ENCODE measurements around the gene MRLN. TPM values are rescaled to one million over a fixed set of nuclear protein-coding genes. Genes with fewer than 3 reads are reported as not detected.

The MRLN gene
- polyA plus RNA-seq, 1 of the 3 experiments (the other 2 are of a cell fraction) = not detected

DNA sequence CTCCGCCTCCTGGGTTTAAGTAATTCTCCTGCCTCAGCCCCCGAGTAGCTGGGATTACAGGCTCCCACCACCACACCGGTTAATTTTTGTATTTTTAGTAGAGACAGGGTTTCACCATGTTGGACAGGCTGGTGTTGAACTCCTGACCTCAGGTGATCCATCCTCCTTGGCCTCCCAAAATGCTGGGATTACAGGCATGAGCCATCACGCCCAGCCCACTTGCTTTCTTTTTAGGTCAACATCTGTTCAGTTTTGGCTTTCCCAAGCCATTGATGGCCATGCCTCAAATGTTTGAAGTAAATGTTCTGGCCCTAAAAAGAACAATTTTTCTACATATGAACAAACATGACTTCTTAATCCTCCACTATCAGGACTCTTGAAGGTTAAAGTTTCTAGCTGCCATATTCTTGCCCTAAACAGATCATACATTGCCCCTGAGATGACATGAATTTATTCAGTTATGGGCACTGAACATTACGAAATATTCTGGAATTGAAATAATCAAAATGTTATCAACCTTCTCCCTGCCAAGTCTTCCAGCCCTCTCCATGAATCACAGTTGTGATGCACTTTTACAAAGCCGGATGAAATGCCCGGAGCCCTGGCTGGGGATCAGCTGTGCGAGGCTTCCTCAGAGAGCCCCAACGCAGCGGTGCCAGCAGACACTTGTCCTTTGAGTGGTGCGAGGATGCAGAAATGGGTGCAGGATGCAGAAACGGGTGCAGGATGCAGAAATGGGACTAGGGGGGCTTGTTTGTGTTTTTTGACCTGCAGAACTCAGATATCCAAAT is 2.9 kb downstream of the MRLN start:
- TF ChIP-seq NRF1 (IDR thresholded peaks at IDR 0.05; ENCODE audit: low read depth, low read length) (no peak), POLR2AphosphoS5 (IDR thresholded peaks at IDR 0.05; ENCODE audit: low read depth, low read length) (no peak), TEAD4 (IDR thresholded peaks at IDR 0.05; ENCODE audit: borderline replicate concordance, insufficient read depth) (no peak), EP300 (IDR thresholded peaks at IDR 0.05; ENCODE audit: borderline replicate concordance in 1 of 2, low read depth in 1 of 2, low read length in 1 of 2) (no peak), FOSL2 (IDR thresholded peaks at IDR 0.05; ENCODE audit: borderline replicate concordance, low read depth) (no peak), CTCF (IDR thresholded peaks at IDR 0.05) (no peak), USF1 (IDR thresholded peaks at IDR 0.05; ENCODE audit: borderline replicate concordance, low read depth) (no peak), YY1 (IDR thresholded peaks at IDR 0.05; ENCODE audit: low read depth) (no peak), MXI1 (IDR thresholded peaks at IDR 0.05; ENCODE audit: low read depth, low read length) (no peak), EZH2phosphoT487 (IDR thresholded peaks at IDR 0.05; ENCODE audit: borderline replicate concordance, low read depth) (no peak), MEF2A (IDR thresholded peaks at IDR 0.05; ENCODE audit: borderline replicate concordance, low read depth) (no peak), IRF3 (IDR thresholded peaks at IDR 0.05; ENCODE audit: low read depth, low read length) (no peak), JUND (IDR thresholded peaks at IDR 0.05) (no peak)
- TF ChIP-seq, protein P1, sequence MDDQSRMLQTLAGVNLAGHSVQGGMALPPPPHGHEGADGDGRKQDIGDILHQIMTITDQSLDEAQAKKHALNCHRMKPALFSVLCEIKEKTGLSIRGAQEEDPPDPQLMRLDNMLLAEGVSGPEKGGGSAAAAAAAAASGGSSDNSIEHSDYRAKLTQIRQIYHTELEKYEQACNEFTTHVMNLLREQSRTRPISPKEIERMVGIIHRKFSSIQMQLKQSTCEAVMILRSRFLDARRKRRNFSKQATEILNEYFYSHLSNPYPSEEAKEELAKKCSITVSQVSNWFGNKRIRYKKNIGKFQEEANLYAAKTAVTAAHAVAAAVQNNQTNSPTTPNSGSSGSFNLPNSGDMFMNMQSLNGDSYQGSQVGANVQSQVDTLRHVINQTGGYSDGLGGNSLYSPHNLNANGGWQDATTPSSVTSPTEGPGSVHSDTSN (IDR thresholded peaks at IDR 0.05) = no peak
- TF ChIP-seq, protein P2, sequence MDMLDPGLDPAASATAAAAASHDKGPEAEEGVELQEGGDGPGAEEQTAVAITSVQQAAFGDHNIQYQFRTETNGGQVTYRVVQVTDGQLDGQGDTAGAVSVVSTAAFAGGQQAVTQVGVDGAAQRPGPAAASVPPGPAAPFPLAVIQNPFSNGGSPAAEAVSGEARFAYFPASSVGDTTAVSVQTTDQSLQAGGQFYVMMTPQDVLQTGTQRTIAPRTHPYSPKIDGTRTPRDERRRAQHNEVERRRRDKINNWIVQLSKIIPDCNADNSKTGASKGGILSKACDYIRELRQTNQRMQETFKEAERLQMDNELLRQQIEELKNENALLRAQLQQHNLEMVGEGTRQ (IDR thresholded peaks at IDR 0.05; ENCODE audit: borderline replicate concordance, low read depth, low read length) = no peak
- TF ChIP-seq, protein P3, sequence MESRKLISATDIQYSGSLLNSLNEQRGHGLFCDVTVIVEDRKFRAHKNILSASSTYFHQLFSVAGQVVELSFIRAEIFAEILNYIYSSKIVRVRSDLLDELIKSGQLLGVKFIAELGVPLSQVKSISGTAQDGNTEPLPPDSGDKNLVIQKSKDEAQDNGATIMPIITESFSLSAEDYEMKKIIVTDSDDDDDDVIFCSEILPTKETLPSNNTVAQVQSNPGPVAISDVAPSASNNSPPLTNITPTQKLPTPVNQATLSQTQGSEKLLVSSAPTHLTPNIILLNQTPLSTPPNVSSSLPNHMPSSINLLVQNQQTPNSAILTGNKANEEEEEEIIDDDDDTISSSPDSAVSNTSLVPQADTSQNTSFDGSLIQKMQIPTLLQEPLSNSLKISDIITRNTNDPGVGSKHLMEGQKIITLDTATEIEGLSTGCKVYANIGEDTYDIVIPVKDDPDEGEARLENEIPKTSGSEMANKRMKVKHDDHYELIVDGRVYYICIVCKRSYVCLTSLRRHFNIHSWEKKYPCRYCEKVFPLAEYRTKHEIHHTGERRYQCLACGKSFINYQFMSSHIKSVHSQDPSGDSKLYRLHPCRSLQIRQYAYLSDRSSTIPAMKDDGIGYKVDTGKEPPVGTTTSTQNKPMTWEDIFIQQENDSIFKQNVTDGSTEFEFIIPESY (IDR thresholded peaks at IDR 0.05; ENCODE audit: borderline replicate concordance, low read depth) = no peak
- Histone ChIP-seq H4K20me1 (ENCODE audit: insufficient read depth) (no peaks in the 10 kb centered on the region), H3K4me3 (ENCODE audit: low read depth in 2 of 2, low read length in 1 of 2) (no peak overlapping the region), H3K9ac (no peak overlapping the region), H3K27me3 (ENCODE audit: insufficient read depth) (no peaks in the 10 kb centered on the region; the same call in 1 of the 2 replicates), H3K27ac (ENCODE audit: low read depth in 2 of 2, low read length in 1 of 2) (no peak overlapping the region), H3F3A (replicated peaks; ENCODE audit: insufficient read depth) (no peaks in the 10 kb centered on the region), H3K9me3 (no peaks in the 10 kb centered on the region), H3K36me3 (replicated peaks in 1 of 2; ENCODE audit: control insufficient read depth in 1 of 2, insufficient read depth in 2 of 2, low read length in 1 of 2) (no peaks in the 10 kb centered on the region), H3K4me1 (ENCODE audit: control insufficient read depth in 1 of 2, insufficient read depth in 2 of 2, low read depth in 1 of 2, low read length in 1 of 2) (no peaks in the 10 kb centered on the region), H3K79me2 (ENCODE audit: insufficient read depth) (no peaks in the 10 kb centered on the region), H2AFZ (ENCODE audit: low read depth) (no peak overlapping the region), H3K9me2 (no peaks in the 10 kb centered on the region), H3K4me2 (no peak overlapping the region)
- ChIA-PET CTCF (no interaction called here), POLR2A (no interaction called here)
- WGBS (ENCODE audit: low lambda C conversion rate) = 71% methylated on average over 8 of the region's 12 CpGs
- DNase-seq = no peak

Measured in SK-N-SH (cell line).